ENCODE results near the gene EGLN3. TPM values are rescaled to one million over a fixed set of nuclear protein-coding genes. Genes with fewer than 3 reads are reported as not detected.
"Not testable (repeated sequence)": the region's sequence is repeated elsewhere in the genome, so short reads cannot be mapped to it uniquely, and the experiment has no call there.

EGLN3 gene
- polyA plus RNA-seq, 4 donors: 14.3 to 21.5 (median 19.3) TPM

DNA sequence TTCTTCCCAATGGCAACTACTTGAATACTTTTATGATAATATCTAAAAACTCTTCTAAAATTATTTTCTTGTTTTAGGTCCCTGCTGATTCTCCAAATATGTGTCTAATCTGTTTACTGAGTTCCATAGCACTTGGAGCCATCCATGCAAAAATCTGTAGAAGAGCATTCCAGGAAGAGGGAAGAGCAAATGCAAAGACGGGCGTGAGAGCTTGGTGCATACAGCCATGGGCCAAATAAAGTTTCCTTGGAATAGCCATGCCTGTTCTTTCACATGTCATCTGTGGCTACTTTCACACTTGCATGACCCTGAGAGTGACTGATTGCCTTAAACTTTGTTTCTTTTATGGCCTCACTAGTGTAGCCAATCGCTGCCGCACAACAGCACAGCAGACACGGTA, 13.0 kb upstream of the EGLN3 start:
- DNase-seq (ENCODE audit: low read depth in 4 of 4, low spot score in 3 of 4): no peak

GRCh38 chr14:33962466-33962865, 11.6 kb upstream of the EGLN3 start:
- DNase-seq (ENCODE audit: low read depth in 4 of 4, low spot score in 3 of 4): not testable (repeated sequence)

DNA sequence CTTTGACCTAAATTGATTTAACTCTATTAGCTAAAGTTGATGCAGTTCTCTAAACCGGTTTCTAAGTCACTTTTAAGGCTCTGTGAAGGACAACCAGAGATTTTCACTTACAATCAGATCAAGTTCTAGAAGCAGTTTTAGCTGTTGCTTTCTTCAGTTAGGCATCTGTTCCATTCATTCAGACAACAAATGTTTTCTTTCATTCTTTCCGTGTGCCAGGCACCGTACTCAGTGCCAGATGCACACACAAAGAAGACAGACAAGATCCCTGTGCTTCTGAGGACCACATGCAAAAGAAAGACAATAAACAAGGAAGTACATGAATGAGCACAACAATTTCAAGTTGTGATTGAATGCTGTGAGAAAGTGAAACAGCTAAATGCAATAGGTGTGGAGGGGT, 11.1 kb upstream of the EGLN3 start:
- no peak for DNase-seq (ENCODE audit: low read depth in 4 of 4, low spot score in 3 of 4)

DNA sequence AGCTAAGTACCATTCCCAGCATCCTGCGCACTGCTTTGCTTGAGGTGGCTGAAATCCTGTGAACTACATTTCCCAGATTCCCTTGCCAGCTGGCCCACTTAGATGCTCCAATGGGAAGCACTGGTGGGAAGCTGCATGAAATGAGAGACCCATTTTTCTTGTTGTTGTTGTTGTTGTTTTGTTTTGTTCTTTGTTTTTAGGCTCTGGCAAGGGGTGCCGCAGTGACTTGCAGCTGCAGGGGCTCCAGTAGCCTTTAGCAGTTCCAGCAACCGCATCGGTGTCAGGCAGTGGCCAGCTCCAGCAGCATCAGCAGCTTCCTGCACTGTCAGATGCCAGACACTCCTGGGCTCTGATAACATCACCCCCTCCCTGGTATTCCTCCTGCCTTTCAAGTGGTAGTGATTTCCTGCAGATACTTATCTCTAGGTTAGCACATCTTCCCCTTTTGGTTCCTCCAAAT, 8.8 kb upstream of the EGLN3 start:
- no peak for DNase-seq (ENCODE audit: low read depth in 4 of 4, low spot score in 3 of 4)

DNA sequence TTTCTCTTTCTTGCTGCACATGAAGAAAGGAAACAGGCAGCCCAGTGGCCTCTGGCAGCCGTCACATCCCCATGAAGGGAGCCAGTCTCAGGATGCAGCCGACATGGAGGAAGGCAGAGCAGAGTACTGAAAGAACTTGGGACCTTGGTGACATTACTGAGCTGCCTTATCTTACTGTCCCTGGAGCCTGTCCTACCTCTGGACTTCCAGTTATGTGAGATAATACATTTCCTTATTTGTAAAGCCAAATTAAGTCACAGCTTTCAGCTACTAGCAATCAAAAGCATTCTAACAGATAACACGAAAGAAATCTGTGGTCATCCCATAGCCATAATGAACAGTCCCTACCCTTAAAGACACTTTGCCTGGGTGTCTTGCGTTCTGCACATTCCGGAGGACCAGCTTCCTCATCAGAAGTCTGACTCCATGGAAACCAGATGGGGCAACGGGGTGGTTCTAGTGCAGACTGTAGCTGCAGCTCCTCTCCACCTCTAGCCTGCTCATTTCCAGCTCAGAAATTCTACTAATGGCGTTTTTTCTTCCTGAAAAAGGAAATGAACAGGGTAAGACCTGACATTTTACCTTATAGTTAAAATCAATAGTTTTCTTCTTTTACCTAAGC, 7.8 kb upstream of the EGLN3 start:
- DNase-seq (ENCODE audit: low read depth in 4 of 4, low spot score in 3 of 4): no peak

- no peak for DNase-seq (ENCODE audit: low read depth in 4 of 4, low spot score in 3 of 4)
Measured at GRCh38 chr14:33957993-33958392, 7.1 kb upstream of the EGLN3 start.

DNA sequence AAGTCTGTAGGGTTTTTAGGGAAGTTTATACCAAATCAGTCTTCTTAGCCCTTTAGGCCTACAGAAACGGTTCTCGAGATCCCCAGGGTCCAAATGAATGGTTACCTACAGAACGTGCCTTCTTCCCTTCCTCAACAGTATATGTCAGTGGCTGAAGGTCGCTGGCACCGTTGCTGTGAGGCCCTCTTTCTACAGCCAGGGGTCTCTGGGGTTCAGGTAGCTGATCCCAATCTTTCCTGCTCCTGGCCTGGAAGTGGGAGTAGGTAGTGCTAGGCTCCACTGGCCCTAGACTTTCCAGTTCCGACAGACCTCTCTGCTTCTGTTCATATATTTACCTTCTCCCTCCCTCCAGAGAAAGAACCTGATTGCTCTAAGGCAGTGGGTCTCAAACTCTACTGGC, 6.4 kb upstream of the EGLN3 start:
- DNase-seq (ENCODE audit: low read depth in 4 of 4, low spot score in 3 of 4): no peak

GRCh38 chr14:33956640-33957039, 5.8 kb upstream of the EGLN3 start:
- no peak for DNase-seq (ENCODE audit: low read depth in 4 of 4, low spot score in 3 of 4)

DNA sequence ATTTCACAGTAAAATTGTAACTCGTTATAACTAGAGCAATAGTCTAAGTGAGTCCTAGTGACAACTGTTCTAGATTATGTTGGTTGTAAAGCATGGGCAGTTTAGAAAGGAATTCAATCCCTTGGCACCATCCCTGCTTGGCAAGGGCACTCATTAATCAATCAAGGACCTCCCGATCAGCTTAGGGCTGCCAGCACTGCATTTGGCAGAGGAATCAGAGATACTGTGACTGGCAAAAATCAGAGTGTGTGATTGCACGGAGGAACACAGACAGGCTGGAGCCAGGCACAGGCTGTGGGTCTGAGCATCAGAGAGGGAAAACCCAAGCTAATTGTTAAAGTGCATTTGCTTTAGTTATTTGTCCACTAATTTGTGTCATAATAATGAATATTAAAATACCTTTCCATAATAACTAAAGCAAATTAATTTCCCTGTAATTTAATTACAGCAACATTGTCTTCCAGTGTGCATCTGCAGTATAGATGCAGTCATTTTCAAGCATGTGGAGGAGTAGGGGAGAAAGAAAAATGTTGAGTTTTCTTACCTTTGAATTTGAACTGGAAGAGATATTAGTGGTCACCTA, 3.2 kb upstream of the EGLN3 start:
- no peak for DNase-seq (ENCODE audit: low read depth in 4 of 4, low spot score in 3 of 4)

- no peak for DNase-seq (ENCODE audit: low read depth in 4 of 4, low spot score in 3 of 4)
Measured at GRCh38 chr14:33952541-33952940, 1.7 kb upstream of the EGLN3 start.

- DNase-seq (ENCODE audit: low read depth in 4 of 4, low spot score in 3 of 4): no peak
Measured at GRCh38 chr14:33951183-33951840, 438 bp upstream of the EGLN3 start.

DNA sequence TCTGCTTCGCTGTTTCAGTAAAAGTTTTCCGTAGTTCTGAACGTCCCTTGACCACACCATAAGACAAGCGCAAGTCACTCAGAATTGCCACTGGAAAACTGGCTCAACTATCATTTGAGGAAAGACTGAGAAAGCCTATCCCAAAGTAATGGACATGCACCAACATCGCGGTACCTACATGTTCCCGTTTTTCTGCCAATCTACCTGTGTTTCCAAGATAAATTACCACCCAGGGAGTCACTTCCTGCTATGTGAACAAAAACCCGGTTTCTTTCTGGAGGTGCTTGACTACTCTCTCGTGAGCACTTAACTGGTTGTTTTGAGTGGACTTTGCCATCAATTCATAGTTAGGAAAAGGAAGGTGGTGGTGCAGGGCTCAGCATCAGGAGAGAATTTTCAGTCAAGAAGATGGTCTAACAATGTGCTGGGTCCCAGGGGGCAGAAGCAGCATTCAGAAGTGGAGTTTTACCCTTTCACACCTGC, 1.4 kb downstream of the EGLN3 start:
- DNase-seq (ENCODE audit: low read depth in 4 of 4, low spot score in 3 of 4): no peak

GRCh38 chr14:33948869-33949408, 1.9 kb downstream of the EGLN3 start:
- DNase-seq (ENCODE audit: low read depth in 4 of 4, low spot score in 3 of 4): no peak

- DNase-seq (ENCODE audit: low read depth in 4 of 4, low spot score in 3 of 4): no peak
Measured at GRCh38 chr14:33948145-33948868, 2.6 kb downstream of the EGLN3 start.

GRCh38 chr14:33946679-33947476, 4.0 kb downstream of the EGLN3 start:
- DNase-seq (ENCODE audit: low read depth in 4 of 4, low spot score in 3 of 4): no peak

- no peak for DNase-seq (ENCODE audit: low read depth in 4 of 4, low spot score in 3 of 4)
Measured at GRCh38 chr14:33945210-33946088, 5.4 kb downstream of the EGLN3 start.

DNA sequence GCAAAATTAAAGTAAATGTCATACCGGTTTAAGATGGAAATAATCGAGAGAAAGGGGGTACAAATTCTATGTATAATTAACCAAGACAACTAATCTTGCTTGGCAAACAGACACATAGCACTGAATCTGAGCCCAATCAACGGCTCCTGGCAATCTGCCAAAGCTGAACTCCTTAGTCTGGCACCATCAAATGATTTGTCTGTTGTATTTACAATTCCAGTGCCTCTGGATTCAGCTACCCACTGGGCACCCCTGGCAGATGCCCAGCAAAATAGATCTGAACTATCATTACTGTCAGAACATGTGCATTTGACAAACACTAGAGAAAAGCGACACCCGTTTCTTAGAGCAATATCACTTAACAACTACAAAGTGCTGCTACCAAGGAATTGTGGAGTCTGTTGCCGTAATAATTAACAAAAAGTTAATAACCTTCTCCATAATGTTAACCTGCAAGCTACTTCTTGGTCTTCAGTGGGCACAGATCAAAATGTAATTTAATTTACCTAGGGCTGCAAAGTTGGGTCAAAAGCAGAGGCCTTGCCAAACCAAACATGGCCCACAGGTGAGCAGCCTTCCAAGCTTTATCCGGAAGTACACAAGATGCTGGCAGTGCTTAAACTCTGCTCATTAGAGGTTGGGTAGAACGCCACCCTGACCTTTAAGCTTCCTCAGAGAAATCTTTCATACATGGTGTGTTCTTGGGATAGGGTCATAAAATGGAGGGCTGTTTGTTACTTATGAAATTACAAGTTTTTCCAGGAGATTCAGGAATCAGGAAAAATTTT, 7.6 kb downstream of the EGLN3 start:
- no peak for DNase-seq (ENCODE audit: low read depth in 4 of 4, low spot score in 3 of 4)

- no peak for DNase-seq (ENCODE audit: low read depth in 4 of 4, low spot score in 3 of 4)
Measured at GRCh38 chr14:33941718-33942117, 9.2 kb downstream of the EGLN3 start.

Measured in right renal pelvis (tissue), 4 donors.